ENCODE results near the gene ARTN. TPM values are rescaled to one million over a fixed set of nuclear protein-coding genes. Genes with fewer than 3 reads are reported as not detected.

Gene ARTN
- total and polyA plus RNA-seq, 9 of the 15 experiments (the other 6 are each of a cell fraction or from before 2014, with no cell fraction given) = 0.06 to 0.38 TPM; not detected in 7

DNA sequence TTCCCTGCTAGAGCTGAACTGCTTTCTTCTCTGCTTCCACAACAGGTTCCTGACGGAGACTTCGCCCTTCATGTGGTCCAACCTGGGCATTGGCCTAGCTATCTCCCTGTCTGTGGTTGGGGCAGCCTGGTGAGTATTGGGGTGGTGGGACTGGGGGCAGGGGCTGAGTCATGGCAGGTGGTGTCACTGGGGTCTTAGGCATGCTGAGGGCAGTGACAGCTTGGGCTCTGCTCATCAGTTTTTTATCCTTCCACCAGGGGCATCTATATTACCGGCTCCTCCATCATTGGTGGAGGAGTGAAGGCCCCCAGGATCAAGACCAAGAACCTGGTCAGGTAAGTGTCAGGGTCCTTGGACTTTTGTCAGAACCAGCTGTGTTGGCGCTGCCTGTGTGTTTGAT is 42.4 kb downstream of the ARTN start:
- Histone ChIP-seq H3K79me2 (ENCODE audit: control insufficient read depth, insufficient read depth, low read length) (peaks cover 64% of the 10 kb centered on the region), H3K27me3 (ENCODE audit: control insufficient read depth in 2 of 2, insufficient read depth in 2 of 2, low read length in 2 of 2) (no peaks in the 10 kb centered on the region), H3K9me3 (replicated peaks; ENCODE audit: control insufficient read depth, insufficient read depth, low read depth, low read length) (no peaks in the 10 kb centered on the region), H3K36me3 (ENCODE audit: control insufficient read depth, insufficient read depth, low read length) (peaks cover 65% of the 10 kb centered on the region), H3K9me1 (ENCODE audit: control insufficient read depth, insufficient read depth, low read length) (peaks cover 17% of the 10 kb centered on the region), H3K4me2 (ENCODE audit: insufficient read depth, low read length) (peak overlapping the region; percentile 90), H4K20me1 (replicated peaks; ENCODE audit: control insufficient read depth, insufficient read depth, low read length) (peaks cover 24% of the 10 kb centered on the region), H3K27ac (ENCODE audit: extremely low read depth, low read depth, low read length) (peak overlapping the region; percentile 89), H3K4me1 (replicated peaks in 1 of 2; ENCODE audit: control insufficient read depth in 2 of 2, insufficient read depth in 2 of 2, low read length in 2 of 2) (peaks cover 47 to 73% of the 10 kb centered on the region in 2 experiments), H3K9ac (ENCODE audit: insufficient read depth in 1 of 2, low read depth in 2 of 2, low read length in 2 of 2) (peak overlapping the region; percentile 88 to 98), H3K4me3 (peak overlapping the region; percentile 87), H2AFZ (ENCODE audit: low read depth, low read length) (no peak overlapping the region)
- in situ Hi-C loops (cut with MboI) (no loop called here), intact Hi-C loops (cut with micrococcal nuclease) (no loop called here)
- ChIA-PET CTCF (ENCODE audit: low intra/inter-chr PET ratio) (no interaction called here), POLR2A (interaction anchor here (0.6 to 2.5 kb wide), 8 partner anchors 8 to 72 kb away, joined by 3 to 7 read pairs (median 4); no protein-coding TSS in a partner anchor)
- no TSS peak for BruUV-seq (replicated peaks)
- no peak for ATAC-seq
- DNase-seq (ENCODE audit: extremely low read depth in 1 of 4, low spot score in 3 of 4) = peak in 2 of 4 experiments; percentile 51 to 56
- FAIRE-seq = no peak
- 63% methylated on average over 4 of the region's 4 CpGs for WGBS (ENCODE audit: insufficient coverage, low coverage, missing lambda C conversion rate)
- TF ChIP-seq ZNF407 (IDR thresholded peaks at IDR 0.05; ENCODE audit: low read depth) (no peak), ZNF583 (CRISPR knock-in tag; IDR thresholded peaks at IDR 0.05) (no peak), ZNF717 (CRISPR knock-in tag; IDR thresholded peaks at IDR 0.05) (no peak), TFE3 (CRISPR knock-in tag; IDR thresholded peaks at IDR 0.05) (no peak), ZNF584 (CRISPR knock-in tag; IDR thresholded peaks at IDR 0.05; ENCODE audit: low read depth) (no peak), TBP (optimal IDR thresholded peaks at IDR 0.05; ENCODE audit: low read depth, low read length) (peak; percentile 4), NR2C2 (CRISPR knock-in tag; IDR thresholded peaks at IDR 0.05) (no peak), NR2C2 (tag; IDR thresholded peaks at IDR 0.05) (no peak)
- TF ChIP-seq, protein P1, sequence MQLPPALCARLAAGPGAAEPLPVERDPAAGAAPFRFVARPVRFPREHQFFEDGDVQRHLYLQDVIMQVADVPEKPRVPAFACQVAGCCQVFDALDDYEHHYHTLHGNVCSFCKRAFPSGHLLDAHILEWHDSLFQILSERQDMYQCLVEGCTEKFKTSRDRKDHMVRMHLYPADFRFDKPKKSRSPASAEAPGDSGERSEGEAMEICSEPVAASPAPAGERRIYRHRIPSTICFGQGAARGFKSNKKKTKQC (CRISPR knock-in tag; IDR thresholded peaks at IDR 0.05) = no peak
- TF ChIP-seq, protein P2, sequence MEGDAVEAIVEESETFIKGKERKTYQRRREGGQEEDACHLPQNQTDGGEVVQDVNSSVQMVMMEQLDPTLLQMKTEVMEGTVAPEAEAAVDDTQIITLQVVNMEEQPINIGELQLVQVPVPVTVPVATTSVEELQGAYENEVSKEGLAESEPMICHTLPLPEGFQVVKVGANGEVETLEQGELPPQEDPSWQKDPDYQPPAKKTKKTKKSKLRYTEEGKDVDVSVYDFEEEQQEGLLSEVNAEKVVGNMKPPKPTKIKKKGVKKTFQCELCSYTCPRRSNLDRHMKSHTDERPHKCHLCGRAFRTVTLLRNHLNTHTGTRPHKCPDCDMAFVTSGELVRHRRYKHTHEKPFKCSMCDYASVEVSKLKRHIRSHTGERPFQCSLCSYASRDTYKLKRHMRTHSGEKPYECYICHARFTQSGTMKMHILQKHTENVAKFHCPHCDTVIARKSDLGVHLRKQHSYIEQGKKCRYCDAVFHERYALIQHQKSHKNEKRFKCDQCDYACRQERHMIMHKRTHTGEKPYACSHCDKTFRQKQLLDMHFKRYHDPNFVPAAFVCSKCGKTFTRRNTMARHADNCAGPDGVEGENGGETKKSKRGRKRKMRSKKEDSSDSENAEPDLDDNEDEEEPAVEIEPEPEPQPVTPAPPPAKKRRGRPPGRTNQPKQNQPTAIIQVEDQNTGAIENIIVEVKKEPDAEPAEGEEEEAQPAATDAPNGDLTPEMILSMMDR (IDR thresholded peaks at IDR 0.05 in 2 of 3, conservative IDR thresholded peaks at IDR 0.05 in 1 of 3; ENCODE audit: insufficient read depth in 2 of 3, low read depth in 1 of 3, low read length in 3 of 3) = 0 out of 6 replicates have a peak, but pooled peaks have one; percentile 1 to 18 (median 17)

All from K562 (cell line).